Activated CD8-positive, alpha-beta T cell treated with anti-CD3 and anti-CD28 coated beads, Interleukin-2, amount 10 ng/mL, durations not matched to agents 7 days and 5 days (primary cell): Measurements from ENCODE around the gene NXF2. TPM values are rescaled to one million over a fixed set of nuclear protein-coding genes. Genes with fewer than 3 reads are reported as not detected.
"Not testable (repeated sequence)": the region's sequence is repeated elsewhere in the genome, so short reads cannot be mapped to it uniquely, and the experiment has no call there.

ENCODE experiments used
- ATAC-seq: fragments of 150-1000 bp; cut with Tn5 transposase; one replicate; pipeline ENCODE4 v1.10.0; 2021; ENCODE audit warnings: moderate library complexity
- CTCF ChIA-PET: fragments of 350-600 bp; sonication (Branson Sonifier 250); formaldehyde crosslinking; loops from one replicate; lab custom pipeline; 2021; ENCODE audit warnings: antibody characterized with exemption; lab: Charles Lee
- POLR2A ChIA-PET: fragments of 350-600 bp; sonication (Branson Sonifier 250); formaldehyde crosslinking; loops from one replicate; lab custom pipeline; 2021; ENCODE audit warnings: antibody characterized with exemption; lab: Charles Lee
- DNase-seq: peaks from one replicate; pipeline ENCODE4 v3.0.0-alpha.2; 2020
- H3K27ac Mint-ChIP-seq: one replicate; pipeline ENCODE4 v1.8.0; 2021; ENCODE audit warnings: mild to moderate bottlenecking, mixed read lengths
- H3K27me3 Mint-ChIP-seq: one replicate; pipeline ENCODE4 v1.8.0; 2021; ENCODE audit warnings: low read depth, mixed read lengths
- H3K36me3 Mint-ChIP-seq: one replicate; pipeline ENCODE4 v1.8.0; 2021; ENCODE audit warnings: low read depth, mixed read lengths
- H3K4me1 Mint-ChIP-seq: one replicate; pipeline ENCODE4 v1.8.0; 2021; ENCODE audit warnings: low read depth, mixed read lengths
- H3K4me3 Mint-ChIP-seq: one replicate; pipeline ENCODE4 v1.8.0; 2021; ENCODE audit warnings: mild to moderate bottlenecking, mixed read lengths
- H3K9me3 Mint-ChIP-seq: one replicate; pipeline ENCODE4 v1.8.0; 2022; ENCODE audit warnings: mixed read lengths; ENCODE audit not compliant: insufficient read depth
- total RNA-seq, 2 experiments: library from RNA; stranded (reverse); gene quantifications; one replicate each; pipeline ENCODE4 v1.2.3, GENCODE V29; 2021

The NXF2 gene, protein sequence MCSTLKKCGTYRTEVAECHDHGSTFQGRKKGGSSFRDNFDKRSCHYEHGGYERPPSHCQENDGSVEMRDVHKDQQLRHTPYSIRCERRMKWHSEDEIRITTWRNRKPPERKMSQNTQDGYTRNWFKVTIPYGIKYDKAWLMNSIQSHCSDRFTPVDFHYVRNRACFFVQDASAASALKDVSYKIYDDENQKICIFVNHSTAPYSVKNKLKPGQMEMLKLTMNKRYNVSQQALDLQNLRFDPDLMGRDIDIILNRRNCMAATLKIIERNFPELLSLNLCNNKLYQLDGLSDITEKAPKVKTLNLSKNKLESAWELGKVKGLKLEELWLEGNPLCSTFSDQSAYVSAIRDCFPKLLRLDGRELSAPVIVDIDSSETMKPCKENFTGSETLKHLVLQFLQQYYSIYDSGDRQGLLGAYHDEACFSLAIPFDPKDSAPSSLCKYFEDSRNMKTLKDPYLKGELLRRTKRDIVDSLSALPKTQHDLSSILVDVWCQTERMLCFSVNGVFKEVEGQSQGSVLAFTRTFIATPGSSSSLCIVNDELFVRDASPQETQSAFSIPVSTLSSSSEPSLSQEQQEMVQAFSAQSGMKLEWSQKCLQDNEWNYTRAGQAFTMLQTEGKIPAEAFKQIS
- not detected for total RNA-seq

DNA sequence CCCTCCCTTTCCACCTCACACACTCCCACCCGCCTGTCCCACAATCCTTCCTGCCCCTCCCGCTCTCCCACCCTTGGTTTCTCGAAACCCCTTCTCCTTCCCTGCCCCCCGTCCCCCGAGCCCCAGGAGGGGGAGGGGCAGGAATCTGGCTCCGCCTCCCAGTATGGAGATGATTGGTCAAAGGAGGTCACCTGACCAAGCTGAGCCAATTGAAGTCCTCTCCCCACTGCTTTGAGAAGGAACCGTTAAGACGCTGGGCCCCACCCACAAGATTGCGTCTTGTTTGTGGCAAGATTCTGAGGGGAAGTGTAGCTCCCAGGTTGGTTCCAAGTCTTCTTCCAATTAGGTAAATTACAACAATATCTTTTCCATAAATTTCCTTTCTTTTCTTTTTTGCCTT lies at the start of gene NXF2:
TSS of gene NXF2 (plus strand) at position 275 of the 400 bp plus-strand sequence. CDS start 59,912 bp downstream, outside the sequence.
- ATAC-seq, DNase-seq, POLR2A ChIA-PET: not testable (repeated sequence)

DNA sequence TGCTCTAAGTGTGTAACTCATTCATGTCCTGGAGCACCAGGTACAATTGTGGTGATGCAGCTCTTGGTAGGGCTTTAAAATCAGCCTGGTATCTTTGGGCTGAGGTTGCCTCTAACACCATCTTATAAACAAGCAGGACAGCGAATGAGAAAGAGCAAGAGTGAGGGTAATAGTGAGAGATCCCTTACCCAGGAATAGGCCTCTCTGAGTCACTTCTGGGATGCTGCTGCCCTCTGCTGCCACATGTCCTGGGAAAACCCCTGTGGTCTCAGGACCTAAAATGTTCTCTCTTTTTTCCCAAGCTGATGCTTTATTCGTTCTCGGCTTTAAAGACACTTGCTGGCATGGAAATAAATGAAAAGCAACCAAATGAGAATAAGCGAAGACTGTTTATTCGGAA lies 39.0 kb upstream of the NXF2 start:
- DNase-seq, H3K4me1 Mint-ChIP-seq, H3K9me3 Mint-ChIP-seq, H3K27me3 Mint-ChIP-seq, ATAC-seq, H3K4me3 Mint-ChIP-seq, H3K27ac Mint-ChIP-seq, CTCF ChIA-PET, H3K36me3 Mint-ChIP-seq, POLR2A ChIA-PET: not testable (repeated sequence)

More for the DNA sequence above, at the start of gene NXF2:
- H3K4me1 Mint-ChIP-seq, H3K27me3 Mint-ChIP-seq, H3K9me3 Mint-ChIP-seq, H3K27ac Mint-ChIP-seq, H3K36me3 Mint-ChIP-seq, CTCF ChIA-PET, H3K4me3 Mint-ChIP-seq: not testable (repeated sequence)

DNA sequence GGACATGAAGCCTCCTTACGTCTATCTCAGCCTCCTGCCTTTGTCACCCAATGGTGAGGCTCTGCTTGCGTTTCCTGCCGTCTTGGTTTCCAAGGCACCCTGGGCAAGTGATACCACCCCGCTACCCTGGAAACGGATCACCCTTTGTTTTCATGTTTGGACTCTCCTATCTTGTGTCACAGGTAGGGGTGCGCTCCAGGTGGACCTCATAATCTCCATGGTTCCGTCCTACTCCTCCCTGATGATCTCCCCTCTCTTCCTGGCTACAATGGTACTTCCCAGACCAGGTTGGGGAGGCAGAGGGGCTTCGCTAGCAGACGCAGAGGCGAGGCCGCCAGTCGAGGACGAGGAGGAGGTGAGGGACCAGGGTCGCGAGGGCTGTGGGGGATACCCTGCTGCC lies 32.0 kb upstream of the NXF2 start, which contains the start of gene TCP11X1:
TSS of gene TCP11X1 (plus strand) at position 316 of the 400 bp plus-strand sequence.
- H3K36me3 Mint-ChIP-seq, H3K4me1 Mint-ChIP-seq, POLR2A ChIA-PET, CTCF ChIA-PET, H3K27me3 Mint-ChIP-seq, ATAC-seq, H3K27ac Mint-ChIP-seq, H3K4me3 Mint-ChIP-seq, H3K9me3 Mint-ChIP-seq, DNase-seq: not testable (repeated sequence)

DNA sequence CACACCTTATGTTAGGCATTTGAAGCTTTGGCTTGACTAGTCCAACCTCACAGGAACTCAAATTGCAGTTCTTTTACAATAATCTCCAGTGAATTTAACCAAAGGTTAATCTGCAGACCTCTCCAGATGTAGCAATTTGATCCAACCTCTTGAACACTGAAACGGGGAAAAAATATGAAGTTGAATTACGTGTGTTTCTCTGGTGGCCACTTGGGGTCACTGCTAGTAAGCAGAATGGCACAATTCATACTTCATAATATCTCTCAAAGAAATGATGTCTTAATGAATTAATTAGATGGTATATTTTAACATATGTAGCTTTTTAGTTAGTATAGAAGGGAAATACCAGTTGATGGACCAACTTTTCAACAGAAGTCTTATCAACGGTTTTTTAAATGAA lies 30.5 kb upstream of the NXF2 start:
- H3K27me3 Mint-ChIP-seq, CTCF ChIA-PET, H3K36me3 Mint-ChIP-seq, POLR2A ChIA-PET, ATAC-seq, H3K4me1 Mint-ChIP-seq, H3K9me3 Mint-ChIP-seq, H3K4me3 Mint-ChIP-seq, H3K27ac Mint-ChIP-seq, DNase-seq: not testable (repeated sequence)

DNA sequence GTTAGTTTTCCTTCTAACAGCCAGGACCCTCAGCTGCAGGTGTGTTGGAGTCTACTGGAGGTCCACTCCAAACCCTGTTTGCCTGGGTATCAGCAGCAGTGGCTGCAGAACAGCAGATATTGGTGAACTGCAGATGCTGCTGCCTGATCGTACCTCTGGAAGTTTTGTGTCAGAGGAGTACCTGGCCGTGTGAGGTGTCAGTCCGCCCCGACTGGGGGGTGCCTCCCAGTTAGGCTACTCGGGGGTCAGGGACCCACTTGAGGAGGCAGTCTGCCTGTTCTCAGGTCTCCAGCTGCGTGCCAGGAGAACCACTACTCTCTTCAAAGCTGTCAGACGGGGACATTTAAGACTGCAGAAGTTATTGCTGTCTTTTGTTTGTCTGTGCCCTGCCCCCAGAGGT lies 11.3 kb upstream of the NXF2 start:
- CTCF ChIA-PET, H3K9me3 Mint-ChIP-seq, H3K27me3 Mint-ChIP-seq, DNase-seq, H3K4me1 Mint-ChIP-seq, H3K36me3 Mint-ChIP-seq, H3K4me3 Mint-ChIP-seq, ATAC-seq, H3K27ac Mint-ChIP-seq, POLR2A ChIA-PET: not testable (repeated sequence)

DNA sequence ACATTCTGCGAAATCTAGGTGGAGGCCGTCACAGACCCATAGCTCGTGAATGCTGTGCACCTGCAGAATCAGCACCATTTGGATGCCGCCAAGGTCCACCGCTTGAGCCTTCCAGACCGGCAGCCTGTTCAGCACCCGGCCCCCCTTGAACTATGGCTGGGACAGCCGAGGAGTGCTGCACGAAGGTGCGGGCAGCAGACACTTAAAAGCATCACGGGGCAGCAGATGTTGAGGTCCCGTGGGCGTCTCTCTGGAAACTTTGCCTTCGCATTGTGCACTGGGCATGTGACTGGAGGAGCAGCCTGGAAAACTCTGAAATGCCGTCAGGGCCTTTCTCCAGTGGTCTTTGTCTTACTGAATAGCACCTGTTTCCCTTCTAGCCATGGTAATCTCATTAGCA lies 6.7 kb upstream of the NXF2 start:
- CTCF ChIA-PET, H3K9me3 Mint-ChIP-seq, H3K4me3 Mint-ChIP-seq, H3K36me3 Mint-ChIP-seq, H3K4me1 Mint-ChIP-seq, H3K27ac Mint-ChIP-seq, ATAC-seq, DNase-seq, H3K27me3 Mint-ChIP-seq, POLR2A ChIA-PET: not testable (repeated sequence)

DNA sequence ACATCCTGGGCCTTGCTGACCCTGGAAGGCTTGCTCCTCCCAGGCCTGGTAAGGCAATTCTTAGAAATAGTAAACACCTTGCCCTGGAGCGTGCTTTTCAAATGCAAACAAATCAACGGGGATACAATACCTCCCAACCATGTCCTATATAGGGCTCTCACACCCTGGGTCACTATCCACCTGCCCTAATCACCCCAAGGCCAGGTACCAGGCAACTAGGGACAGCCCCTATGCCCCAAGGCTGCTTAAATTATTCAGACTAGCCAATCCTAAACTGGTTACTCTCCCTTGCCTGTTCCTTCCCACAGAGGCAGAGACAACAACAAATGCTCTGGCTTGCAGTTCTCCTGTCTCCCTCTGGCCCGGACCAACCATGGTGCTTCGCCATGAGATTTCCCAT lies 25.3 kb downstream of the NXF2 start:
- H3K4me1 Mint-ChIP-seq, DNase-seq, ATAC-seq, H3K27ac Mint-ChIP-seq, POLR2A ChIA-PET, H3K36me3 Mint-ChIP-seq, H3K27me3 Mint-ChIP-seq, H3K4me3 Mint-ChIP-seq, CTCF ChIA-PET, H3K9me3 Mint-ChIP-seq: not testable (repeated sequence)

DNA sequence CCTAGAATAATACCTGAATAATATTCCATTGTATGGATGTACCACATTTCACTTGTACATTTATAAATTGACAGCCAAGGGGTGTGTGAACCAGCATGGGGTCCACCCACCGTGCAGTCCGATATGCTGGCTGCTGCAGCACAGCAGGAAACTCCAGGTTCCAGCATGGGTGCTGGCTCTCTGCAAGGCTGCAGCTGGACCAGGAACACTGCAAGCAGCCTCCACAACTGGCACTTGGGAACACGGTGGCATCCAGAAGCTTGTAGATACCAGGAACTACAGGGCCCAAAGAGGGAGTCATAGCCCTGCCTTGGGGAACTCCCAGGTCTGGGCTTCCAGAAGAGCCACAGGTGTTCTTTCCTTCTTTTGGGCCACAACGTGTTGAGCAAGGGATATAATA lies 91.2 kb downstream of the NXF2 start:
- Mint-ChIP-seq H3K27me3 (no peaks in the 10 kb centered on the region), H3K4me3 (no peak overlapping the region), H3K36me3 (no peaks in the 10 kb centered on the region), H3K27ac (no peak overlapping the region), H3K4me1 (no peaks in the 10 kb centered on the region), H3K9me3 (no peaks in the 10 kb centered on the region)
- POLR2A ChIA-PET = no interaction called here
- no peak for DNase-seq
- no peak for ATAC-seq
- CTCF ChIA-PET = no interaction called here

DNA sequence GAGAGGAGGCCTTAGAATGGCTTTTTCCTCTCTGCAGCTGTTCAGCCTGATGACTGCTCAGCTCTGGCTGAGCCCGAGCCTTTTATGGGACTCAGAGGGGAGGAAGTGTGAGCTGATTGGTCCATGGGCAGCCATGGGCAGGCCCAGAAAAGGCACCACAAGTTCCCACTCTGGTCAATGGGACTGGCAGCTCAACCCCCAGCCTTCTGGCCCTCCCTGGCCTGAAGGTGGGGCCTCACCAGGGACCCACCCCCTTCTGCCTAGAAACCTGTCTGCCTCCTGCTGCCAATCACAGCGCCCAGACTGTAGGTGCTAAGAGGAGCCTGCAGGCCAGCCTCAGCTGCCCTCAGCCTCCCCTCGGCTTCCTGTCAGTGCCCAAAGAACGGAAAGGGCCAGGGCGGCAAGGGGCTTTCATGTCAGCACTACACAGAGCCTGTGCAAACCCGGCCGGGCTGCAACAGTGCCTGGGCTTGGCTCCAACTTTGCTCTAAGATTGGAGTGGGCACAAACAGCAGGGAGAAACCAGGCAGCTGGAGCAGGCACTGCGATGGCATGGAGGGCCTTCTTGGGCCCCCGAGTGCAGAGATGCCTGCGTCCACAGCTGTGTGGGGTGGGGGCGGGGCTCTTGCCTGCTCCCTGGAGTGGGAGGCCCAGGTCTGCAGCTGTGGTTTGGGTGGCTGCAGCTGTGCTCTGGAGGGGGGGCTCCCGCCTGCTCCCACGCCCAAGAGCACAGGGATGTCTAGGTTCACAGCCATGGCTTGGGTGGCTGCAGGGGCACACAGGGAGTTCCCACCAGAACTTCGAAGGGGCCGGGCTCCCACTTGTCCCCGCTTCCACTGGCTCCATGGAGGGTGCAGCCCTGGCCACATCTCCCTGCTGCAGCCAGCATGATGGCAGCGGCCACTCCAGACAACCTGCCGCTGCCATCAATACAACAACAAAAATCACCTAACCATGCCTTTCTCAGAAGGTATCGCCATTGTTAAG lies 92.6 kb downstream of the NXF2 start:
- Mint-ChIP-seq H3K4me3 (no peak overlapping the region), H3K36me3 (no peaks in the 10 kb centered on the region), H3K27ac (no peak overlapping the region), H3K4me1 (no peaks in the 10 kb centered on the region), H3K27me3 (no peaks in the 10 kb centered on the region), H3K9me3 (no peaks in the 10 kb centered on the region)
- POLR2A ChIA-PET = no interaction called here
- DNase-seq (no peak), ATAC-seq (no peak)
- CTCF ChIA-PET = no interaction called here

DNA sequence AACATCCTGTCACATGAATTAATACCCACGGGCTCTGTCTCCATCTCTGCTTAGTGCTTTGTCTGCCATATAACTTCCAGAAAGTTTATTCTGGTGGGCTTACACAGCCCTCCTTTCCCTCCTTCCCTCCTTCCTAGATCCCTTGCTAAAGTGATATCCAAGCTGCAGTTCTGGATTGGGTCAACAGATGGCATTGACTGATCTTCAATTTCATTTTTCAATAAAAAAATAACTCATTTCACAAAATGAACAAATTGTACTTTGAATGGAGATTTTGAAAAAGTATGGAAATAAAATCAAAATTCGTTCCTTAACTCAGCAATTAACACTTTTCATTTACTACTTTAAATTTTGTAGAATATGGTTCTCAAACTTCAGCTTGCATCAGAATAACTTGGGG lies 94.9 kb downstream of the NXF2 start:
- Mint-ChIP-seq H3K4me3 (no peak overlapping the region), H3K27ac (no peak overlapping the region), H3K9me3 (no peaks in the 10 kb centered on the region), H3K36me3 (no peaks in the 10 kb centered on the region), H3K27me3 (no peaks in the 10 kb centered on the region), H3K4me1 (no peaks in the 10 kb centered on the region)
- DNase-seq (no peak), ATAC-seq (no peak)
- ChIA-PET CTCF (no interaction called here), POLR2A (no interaction called here)

DNA sequence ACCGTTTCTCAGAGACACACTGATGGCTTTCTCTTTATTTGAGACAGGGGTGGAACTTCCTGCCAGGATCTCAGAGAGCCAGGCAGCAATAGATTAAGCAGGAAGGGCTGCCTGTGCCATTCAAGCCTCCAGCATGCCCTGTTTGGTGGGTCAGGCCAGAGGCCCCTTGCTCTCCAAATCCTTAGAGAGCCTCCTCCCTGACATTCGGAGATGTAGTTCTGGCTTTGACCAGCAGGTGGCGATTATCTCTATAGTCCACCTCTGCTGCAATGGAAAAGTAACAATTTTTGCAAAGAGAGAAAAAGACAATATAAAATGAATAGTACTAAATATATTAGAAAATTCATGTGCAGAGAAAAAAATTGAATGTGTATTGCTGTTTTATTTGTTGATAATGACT lies 98.9 kb downstream of the NXF2 start:
- no peaks in the 10 kb centered on the region for H3K9me3 Mint-ChIP-seq
- ChIA-PET CTCF (no interaction called here), POLR2A (no interaction called here)
- H3K4me3 Mint-ChIP-seq = no peak overlapping the region
- no peaks in the 10 kb centered on the region for H3K36me3 Mint-ChIP-seq
- H3K27me3 Mint-ChIP-seq = no peaks in the 10 kb centered on the region
- DNase-seq = peak; percentile 62
- no peaks in the 10 kb centered on the region for H3K4me1 Mint-ChIP-seq
- ATAC-seq = peak; percentile 27
- no peak overlapping the region for H3K27ac Mint-ChIP-seq
